Measurements from ENCODE around the gene SHISA9.

DNA sequence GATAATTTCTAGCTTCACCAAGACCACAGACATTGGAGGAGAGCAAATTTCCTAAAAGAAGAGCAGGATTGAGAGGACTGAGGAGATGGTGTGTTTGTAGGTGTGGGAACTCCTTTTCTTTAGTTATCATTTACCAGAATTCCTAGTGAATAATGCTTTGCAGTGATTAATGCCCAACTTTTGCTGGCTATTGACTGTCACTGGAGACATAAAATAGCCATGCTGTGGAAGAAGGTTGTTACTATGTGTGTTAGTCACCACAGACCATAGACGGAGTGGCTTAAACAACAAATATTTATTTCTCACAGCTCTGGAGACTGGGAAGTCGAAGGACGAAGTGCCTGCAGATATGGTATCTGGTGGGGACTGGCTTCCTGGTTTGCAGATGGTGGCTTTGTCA is 179.1 kb downstream of the SHISA9 start:
- TF ChIP-seq, protein P1, sequence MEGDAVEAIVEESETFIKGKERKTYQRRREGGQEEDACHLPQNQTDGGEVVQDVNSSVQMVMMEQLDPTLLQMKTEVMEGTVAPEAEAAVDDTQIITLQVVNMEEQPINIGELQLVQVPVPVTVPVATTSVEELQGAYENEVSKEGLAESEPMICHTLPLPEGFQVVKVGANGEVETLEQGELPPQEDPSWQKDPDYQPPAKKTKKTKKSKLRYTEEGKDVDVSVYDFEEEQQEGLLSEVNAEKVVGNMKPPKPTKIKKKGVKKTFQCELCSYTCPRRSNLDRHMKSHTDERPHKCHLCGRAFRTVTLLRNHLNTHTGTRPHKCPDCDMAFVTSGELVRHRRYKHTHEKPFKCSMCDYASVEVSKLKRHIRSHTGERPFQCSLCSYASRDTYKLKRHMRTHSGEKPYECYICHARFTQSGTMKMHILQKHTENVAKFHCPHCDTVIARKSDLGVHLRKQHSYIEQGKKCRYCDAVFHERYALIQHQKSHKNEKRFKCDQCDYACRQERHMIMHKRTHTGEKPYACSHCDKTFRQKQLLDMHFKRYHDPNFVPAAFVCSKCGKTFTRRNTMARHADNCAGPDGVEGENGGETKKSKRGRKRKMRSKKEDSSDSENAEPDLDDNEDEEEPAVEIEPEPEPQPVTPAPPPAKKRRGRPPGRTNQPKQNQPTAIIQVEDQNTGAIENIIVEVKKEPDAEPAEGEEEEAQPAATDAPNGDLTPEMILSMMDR (IDR thresholded peaks at IDR 0.05) = no peak
- no peak for TF ChIP-seq POLR2A (IDR thresholded peaks at IDR 0.05)
